HCT116 (cell line): ENCODE data around the gene TTC23.

Experiments used
- CTCF ChIP-seq, 3 experiments: fragments of 200-600 bp in 1 of 3; sonication (generic) in 1 of 3; IDR thresholded peaks in 2 of 3; conservative IDR thresholded peaks in 1 of 3; 2 replicates each; pipeline ENCODE4 v1.5.1; 2012 to 2017; ENCODE audit warnings: low read depth in 2 of 3, low read length in 2 of 3, antibody characterized with exemption in 1 of 3, borderline replicate concordance in 1 of 3, control low read depth in 1 of 3, mild to moderate bottlenecking in 1 of 3, mixed read lengths in 1 of 3, mixed run types in 1 of 3, moderate library complexity in 1 of 3; ENCODE audit not compliant: insufficient read depth in 1 of 3
- EZH2 ChIP-seq: fragments of 200-600 bp; sonication (generic); IDR thresholded peaks from 2 replicates; pipeline ENCODE4 v1.6.1; 2017; ENCODE audit warnings: antibody characterized with exemption, mixed run types
- MAX ChIP-seq: IDR thresholded peaks from 2 replicates; pipeline ENCODE4 v1.6.1; 2012
- POLR2A ChIP-seq: IDR thresholded peaks from 2 replicates; pipeline ENCODE4 v1.7.0; 2011; ENCODE audit warnings: borderline replicate concordance; ENCODE audit not compliant: insufficient read depth, insufficient read length; ENCODE audit errors: extremely low read depth
- POLR2AphosphoS5 ChIP-seq: IDR thresholded peaks from 2 replicates; pipeline ENCODE4 v1.6.1; 2011; ENCODE audit warnings: mild to moderate bottlenecking, low read depth, low read length, moderate library complexity
- SIN3A ChIP-seq: IDR thresholded peaks from 2 replicates; pipeline ENCODE4 v1.6.1; 2012; ENCODE audit warnings: low read depth
- ZFX ChIP-seq: fragments of 450-650 bp; IDR thresholded peaks from 2 replicates; pipeline ENCODE4 v1.6.1; 2017

GRCh38 chr15:99180964-99181306 lies 68.4 kb downstream of the TTC23 start:
- TF ChIP-seq SIN3A (no peak), MAX (no peak), POLR2A (no peak), CTCF (IDR thresholded peaks at IDR 0.05 in 2 of 3, conservative IDR thresholded peaks at IDR 0.05 in 1 of 3; ENCODE audit: borderline replicate concordance in 1 of 3, insufficient read depth in 1 of 3, low read depth in 2 of 3, low read length in 2 of 3) (no peak), EZH2 (no peak), POLR2AphosphoS5 (no peak), ZFX (no peak)
